DOHH2 (cell line): ENCODE results near the gene CCDC170.

Experiments
- H3F3A ChIP-seq: fragments of 200-600 bp; sonication (generic), shearing (Covaris generic); 2 replicates; pipeline ENCODE4 v1.6.0; 2016; ENCODE audit warnings: antibody characterized with exemption, mild to moderate bottlenecking; ENCODE audit not compliant: control insufficient read depth, insufficient read depth
- H3K27ac ChIP-seq: fragments of 200-600 bp; sonication (generic); 2 replicates; pipeline ENCODE4 v1.5.1; 2014; ENCODE audit warnings: low read depth, mild to moderate bottlenecking, low read length, moderate library complexity
- H3K27me3 ChIP-seq: fragments of 200-600 bp; sonication (generic); 2 replicates; pipeline ENCODE4 v1.6.1; 2014; ENCODE audit warnings: mild to moderate bottlenecking, low read length, mixed read lengths; ENCODE audit not compliant: control insufficient read depth
- H3K36me3 ChIP-seq: fragments of 200-600 bp; sonication (generic); 2 replicates; pipeline ENCODE4 v1.6.1; 2014; ENCODE audit warnings: mild to moderate bottlenecking, low read length, moderate library complexity, mixed read lengths; ENCODE audit not compliant: control insufficient read depth
- H3K4me1 ChIP-seq: fragments of 200-600 bp; sonication (generic); 2 replicates; pipeline ENCODE4 v1.6.1; 2014; ENCODE audit warnings: mild to moderate bottlenecking, low read length, mixed read lengths; ENCODE audit not compliant: control insufficient read depth
- H3K4me2 ChIP-seq: fragments of 200-600 bp; sonication (generic); 2 replicates; pipeline ENCODE4 v1.6.0; 2014; ENCODE audit warnings: mild to moderate bottlenecking, low read length, moderate library complexity
- H3K4me3 ChIP-seq: fragments of 200-600 bp; sonication (generic); 2 replicates; pipeline ENCODE4 v1.5.1; 2014; ENCODE audit warnings: mild to moderate bottlenecking, low read length, mixed read lengths
- H3K79me2 ChIP-seq: fragments of 200-600 bp; sonication (generic); 2 replicates; pipeline ENCODE4 v1.6.1; 2014; ENCODE audit warnings: mild to moderate bottlenecking, low read length, mixed read lengths; ENCODE audit not compliant: control insufficient read depth
- H3K9me2 ChIP-seq: fragments of 200-600 bp; sonication (generic); replicated peaks from 2 replicates; pipeline ENCODE4 v1.6.1; 2014; ENCODE audit warnings: mild to moderate bottlenecking, low read length, mixed read lengths; ENCODE audit not compliant: control insufficient read depth
- H3K9me3 ChIP-seq: fragments of 200-600 bp; sonication (generic); 2 replicates; pipeline ENCODE4 v1.6.1; 2014; ENCODE audit warnings: antibody characterized with exemption, low read length, mixed read lengths; ENCODE audit not compliant: control insufficient read depth, insufficient read depth
- H4K20me1 ChIP-seq: fragments of 200-600 bp; sonication (generic); 2 replicates; pipeline ENCODE4 v1.6.0; 2014; ENCODE audit warnings: low read depth, mild to moderate bottlenecking, antibody characterized with exemption, low read length, moderate library complexity; ENCODE audit not compliant: control insufficient read depth, insufficient read depth
- EZH2phosphoT487 ChIP-seq: fragments of 200-600 bp; sonication (generic); IDR thresholded peaks from 2 replicates; pipeline ENCODE4 v1.6.1; 2017; ENCODE audit warnings: borderline replicate concordance, mild to moderate bottlenecking, antibody characterized with exemption, low read length, moderate library complexity, mixed read lengths
- TF ChIP-seq, protein P1 (sequence below): fragments of 200-600 bp; sonication (generic); IDR thresholded peaks from one replicate; pipeline ENCODE4 v1.5.1; 2014; ENCODE audit warnings: antibody characterized with exemption, mild to moderate bottlenecking, low read depth, low read length; ENCODE audit not compliant: poor library complexity, severe bottlenecking

CCDC170 gene

DNA sequence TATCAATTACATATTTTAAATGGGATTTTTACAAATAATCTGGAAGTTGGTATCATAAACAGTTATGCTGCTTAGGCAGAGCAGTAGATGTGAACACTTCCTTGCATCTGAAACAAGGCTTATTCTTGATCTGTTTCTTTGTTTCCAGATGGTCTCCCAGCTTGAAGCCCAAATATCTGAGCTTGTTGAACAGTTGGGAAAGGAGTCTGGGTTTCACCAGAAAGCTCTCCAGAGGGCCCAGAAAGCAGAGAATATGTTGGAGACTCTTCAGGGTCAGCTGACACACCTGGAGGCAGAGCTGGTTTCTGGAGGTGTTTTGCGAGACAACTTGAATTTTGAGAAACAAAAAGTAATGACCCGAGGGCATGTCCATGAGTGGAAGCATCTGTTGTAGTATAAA lies 91.9 kb downstream of the CCDC170 start:
- Histone ChIP-seq H3F3A (no peaks in the 10 kb centered on the region), H3K36me3 (no peaks in the 10 kb centered on the region), H3K9me2 (no peaks in the 10 kb centered on the region), H3K4me1 (no peaks in the 10 kb centered on the region), H3K4me3 (no peak overlapping the region), H4K20me1 (no peaks in the 10 kb centered on the region), H3K27me3 (no peaks in the 10 kb centered on the region), H3K4me2 (no peak overlapping the region), H3K79me2 (no peaks in the 10 kb centered on the region), H3K27ac (no peak overlapping the region), H3K9me3 (no peaks in the 10 kb centered on the region)
- TF ChIP-seq, protein P1, sequence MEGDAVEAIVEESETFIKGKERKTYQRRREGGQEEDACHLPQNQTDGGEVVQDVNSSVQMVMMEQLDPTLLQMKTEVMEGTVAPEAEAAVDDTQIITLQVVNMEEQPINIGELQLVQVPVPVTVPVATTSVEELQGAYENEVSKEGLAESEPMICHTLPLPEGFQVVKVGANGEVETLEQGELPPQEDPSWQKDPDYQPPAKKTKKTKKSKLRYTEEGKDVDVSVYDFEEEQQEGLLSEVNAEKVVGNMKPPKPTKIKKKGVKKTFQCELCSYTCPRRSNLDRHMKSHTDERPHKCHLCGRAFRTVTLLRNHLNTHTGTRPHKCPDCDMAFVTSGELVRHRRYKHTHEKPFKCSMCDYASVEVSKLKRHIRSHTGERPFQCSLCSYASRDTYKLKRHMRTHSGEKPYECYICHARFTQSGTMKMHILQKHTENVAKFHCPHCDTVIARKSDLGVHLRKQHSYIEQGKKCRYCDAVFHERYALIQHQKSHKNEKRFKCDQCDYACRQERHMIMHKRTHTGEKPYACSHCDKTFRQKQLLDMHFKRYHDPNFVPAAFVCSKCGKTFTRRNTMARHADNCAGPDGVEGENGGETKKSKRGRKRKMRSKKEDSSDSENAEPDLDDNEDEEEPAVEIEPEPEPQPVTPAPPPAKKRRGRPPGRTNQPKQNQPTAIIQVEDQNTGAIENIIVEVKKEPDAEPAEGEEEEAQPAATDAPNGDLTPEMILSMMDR: no peak
- no peak for TF ChIP-seq EZH2phosphoT487

DNA sequence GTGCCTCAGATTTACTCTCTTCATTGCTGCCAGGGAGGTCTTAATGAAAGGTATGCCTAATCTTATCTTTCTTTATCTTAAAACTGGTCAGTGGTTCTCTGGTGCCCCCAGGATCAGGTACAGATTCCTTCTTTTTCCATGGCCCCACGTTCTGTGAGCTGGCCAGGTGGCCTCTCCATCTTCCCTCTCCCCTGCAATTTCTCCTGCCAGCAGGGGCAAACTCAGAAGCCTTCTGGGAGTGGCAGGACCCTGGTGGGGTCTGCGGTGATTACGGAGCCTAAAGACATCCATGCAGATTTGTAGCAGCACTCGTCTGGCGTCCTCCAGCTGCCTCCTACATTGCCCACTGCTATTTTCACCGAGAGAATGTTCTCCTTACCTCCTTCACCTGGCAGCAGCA lies 95.8 kb downstream of the CCDC170 start:
- no peaks in the 10 kb centered on the region for H3K9me3 ChIP-seq
- H3K9me2 ChIP-seq: no peaks in the 10 kb centered on the region
- H3K79me2 ChIP-seq: no peaks in the 10 kb centered on the region
- H3K36me3 ChIP-seq: no peaks in the 10 kb centered on the region
- H3K4me1 ChIP-seq: no peaks in the 10 kb centered on the region
- H3F3A ChIP-seq: no peaks in the 10 kb centered on the region
- no peaks in the 10 kb centered on the region for H3K27me3 ChIP-seq
- no peak overlapping the region for H3K4me2 ChIP-seq
- H3K4me3 ChIP-seq: no peak overlapping the region
- H4K20me1 ChIP-seq: no peaks in the 10 kb centered on the region
- TF ChIP-seq, protein P1: no peak
- no peak for TF ChIP-seq EZH2phosphoT487
- no peak overlapping the region for H3K27ac ChIP-seq

DNA sequence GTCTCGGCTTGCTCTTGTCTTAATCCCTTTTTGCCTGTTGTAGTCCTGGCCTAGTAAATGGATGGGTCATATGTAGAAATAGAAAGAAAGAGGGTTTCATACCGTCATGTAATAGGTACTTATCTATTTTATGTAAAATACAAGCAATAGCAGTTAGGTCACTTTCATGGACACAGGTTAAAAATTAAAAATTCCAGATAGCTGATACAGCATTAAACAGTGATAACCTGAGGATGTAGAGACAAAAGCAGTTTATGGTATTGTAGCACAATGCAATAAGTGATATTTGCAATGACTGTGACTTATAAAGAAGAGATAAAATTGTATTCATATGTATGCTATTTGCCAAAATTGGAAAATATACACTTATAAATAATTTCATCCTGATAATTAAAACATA lies 96.9 kb downstream of the CCDC170 start:
- no peaks in the 10 kb centered on the region for H3K9me2 ChIP-seq
- no peaks in the 10 kb centered on the region for H3K9me3 ChIP-seq
- no peaks in the 10 kb centered on the region for H3K79me2 ChIP-seq
- H3K27me3 ChIP-seq: no peaks in the 10 kb centered on the region
- no peaks in the 10 kb centered on the region for H4K20me1 ChIP-seq
- H3K4me1 ChIP-seq: no peaks in the 10 kb centered on the region
- H3K27ac ChIP-seq: no peak overlapping the region
- no peaks in the 10 kb centered on the region for H3F3A ChIP-seq
- TF ChIP-seq EZH2phosphoT487: no peak
- TF ChIP-seq, protein P1: no peak
- no peak overlapping the region for H3K4me3 ChIP-seq
- H3K36me3 ChIP-seq: no peaks in the 10 kb centered on the region
- H3K4me2 ChIP-seq: no peak overlapping the region
